GM23248 (cell line): ENCODE measurements around the gene RAB24.

Experiments used
- EZH2 ChIP-seq: fragments of 200-600 bp; sonication (generic); IDR thresholded peaks from 2 replicates; pipeline ENCODE4 v1.6.1; 2018; ENCODE audit warnings: antibody characterized with exemption, mild to moderate bottlenecking; ENCODE audit not compliant: insufficient read depth, poor library complexity, severe bottlenecking
- EZH2phosphoT487 ChIP-seq: fragments of 200-600 bp; sonication (generic); IDR thresholded peaks from 2 replicates; pipeline ENCODE4 v1.6.1; 2018; ENCODE audit warnings: antibody characterized with exemption, moderate library complexity, mild to moderate bottlenecking, low read depth; ENCODE audit not compliant: insufficient read depth

DNA sequence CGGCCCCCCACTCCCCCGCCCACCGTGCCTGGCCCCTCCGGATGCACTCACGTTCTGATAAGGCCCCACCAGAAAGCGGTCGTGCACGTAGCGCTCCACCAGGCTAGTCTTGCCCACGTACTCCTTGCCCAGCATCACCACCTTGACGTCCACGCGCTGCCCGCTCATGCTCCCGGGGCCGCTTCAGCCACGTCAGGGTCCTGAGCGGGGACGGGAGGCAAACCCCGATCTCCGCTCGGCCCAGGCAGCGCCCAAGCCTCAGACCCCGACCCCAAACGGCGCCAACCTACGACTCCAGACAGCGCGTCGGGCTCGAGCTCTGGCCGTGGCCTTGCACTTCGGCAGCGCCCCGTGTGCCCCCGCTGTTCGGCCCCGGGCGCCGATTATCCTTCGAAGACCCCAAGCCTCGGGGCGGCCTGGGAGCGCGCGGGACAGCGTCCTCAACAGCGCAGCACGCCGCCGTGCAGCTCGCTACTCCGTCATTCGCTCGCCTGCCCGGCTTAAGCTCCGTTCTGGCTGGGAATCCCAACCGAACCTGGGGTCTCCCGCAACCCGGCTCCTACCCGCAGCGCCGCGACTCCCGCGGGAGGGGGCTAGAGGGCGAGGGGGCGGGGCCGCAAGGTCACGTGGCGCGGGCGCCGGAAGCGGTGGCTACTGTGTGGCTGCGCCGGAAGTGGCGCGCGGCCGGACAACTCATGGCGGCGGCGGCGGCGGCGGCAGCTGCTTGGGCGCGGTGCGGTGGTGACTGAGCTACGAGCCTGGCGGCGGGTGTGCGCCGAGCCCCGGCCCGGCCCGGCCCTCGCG is at the start of gene RAB24, which contains the start of gene PRELID1:
- TF ChIP-seq EZH2phosphoT487, result no peak
- no peak for TF ChIP-seq EZH2
